Measurements from ENCODE around the gene TMEM229B.

The TMEM229B gene

GRCh38 chr14:67514650-67515385 is 26.3 kb upstream of the TMEM229B start:
- peak; percentile 48 to 49 for DNase-seq

- no peak for DNase-seq
These were observed 25.7 kb upstream of the TMEM229B start for GRCh38 chr14:67514203-67514607.

- DNase-seq, result no peak
These were observed 25.1 kb upstream of the TMEM229B start for GRCh38 chr14:67513631-67514108.

DNA sequence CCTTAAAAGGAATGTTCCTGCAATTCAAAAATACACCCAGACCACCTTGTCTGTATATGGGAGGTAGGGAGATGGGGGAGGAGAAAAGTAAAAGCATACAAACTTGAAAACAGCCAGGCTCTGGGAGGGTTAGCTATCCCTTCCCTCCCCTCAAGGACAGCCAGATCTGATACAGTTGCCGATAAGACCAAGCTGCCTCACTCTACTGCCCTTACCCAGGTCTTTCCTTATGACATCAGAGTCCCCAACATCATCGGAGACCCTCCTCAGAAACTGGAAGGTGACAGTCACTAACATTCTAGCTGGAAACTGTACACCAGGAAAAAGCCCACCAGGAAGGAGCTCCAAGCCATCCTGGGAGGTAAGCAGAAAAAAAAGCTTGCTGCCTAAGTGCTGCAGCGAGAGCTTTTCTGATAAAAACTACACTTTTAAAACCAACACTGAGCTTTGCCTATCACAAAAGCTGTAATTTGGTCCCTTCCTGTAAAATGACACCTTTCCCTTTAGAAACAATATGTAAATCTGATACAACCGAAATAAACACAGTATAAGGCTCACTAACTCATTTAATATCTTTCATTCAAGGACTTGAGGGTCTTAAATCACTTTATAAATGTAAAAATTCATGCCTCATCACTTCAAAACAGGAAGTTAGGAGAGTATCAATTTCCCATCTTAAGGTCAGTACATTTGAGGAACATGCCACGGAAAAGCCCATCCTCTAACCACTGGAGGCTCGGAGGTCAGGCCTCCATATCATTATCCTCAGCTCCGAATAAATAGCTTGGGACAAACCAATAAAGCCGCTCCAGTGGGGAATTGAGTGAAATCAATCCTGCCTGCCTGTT is 24.2 kb upstream of the TMEM229B start:
- DNase-seq, result no peak

DNA sequence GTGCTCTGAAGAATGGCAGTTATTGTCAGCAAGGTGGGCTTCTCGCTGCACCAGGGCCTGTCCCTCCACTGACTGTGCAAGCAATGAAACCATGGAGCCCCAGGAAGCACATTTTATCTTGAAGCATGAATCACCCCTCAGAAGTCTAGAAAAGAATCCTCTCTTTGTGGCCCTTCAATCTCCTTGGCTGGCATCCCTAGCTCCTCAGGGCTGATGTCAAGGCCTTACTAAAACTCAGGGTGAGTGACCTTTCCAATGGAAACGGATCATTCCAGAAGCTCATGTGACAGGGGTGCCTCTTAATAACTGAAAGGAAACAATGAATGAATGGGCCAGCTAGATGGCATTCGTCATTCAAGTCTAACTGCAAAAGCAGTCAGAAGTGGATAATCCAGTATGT is 22.3 kb upstream of the TMEM229B start:
- DNase-seq, result no peak

GRCh38 chr14:67510121-67510520 is 21.6 kb upstream of the TMEM229B start:
- no peak for DNase-seq

DNA sequence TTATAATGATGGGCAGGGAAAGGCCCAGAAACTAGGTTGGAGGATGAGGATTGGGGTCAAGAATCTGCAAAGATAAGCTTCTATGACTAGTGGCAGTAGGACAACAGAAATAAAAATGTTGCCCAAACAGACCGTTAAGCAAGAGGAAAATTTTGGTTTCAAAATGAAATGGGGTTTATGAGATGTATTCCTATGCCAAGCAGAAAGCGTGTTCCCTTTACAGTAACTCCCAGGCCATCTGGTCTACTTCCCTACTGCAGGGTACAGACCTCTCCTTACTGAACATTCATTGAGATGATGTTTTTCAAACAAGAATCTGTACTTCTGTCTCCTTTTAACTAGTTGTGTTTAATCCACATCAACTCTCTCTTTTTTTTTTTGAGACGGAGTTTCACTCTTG is 20.4 kb upstream of the TMEM229B start:
- no peak for DNase-seq

GRCh38 chr14:67505254-67505653 is 16.7 kb upstream of the TMEM229B start:
- no peak for DNase-seq

- no peak for DNase-seq
These were observed 14.8 kb upstream of the TMEM229B start for GRCh38 chr14:67503331-67503730.

- DNase-seq, result no peak
These were observed 14.3 kb upstream of the TMEM229B start for GRCh38 chr14:67502867-67503266.

DNA sequence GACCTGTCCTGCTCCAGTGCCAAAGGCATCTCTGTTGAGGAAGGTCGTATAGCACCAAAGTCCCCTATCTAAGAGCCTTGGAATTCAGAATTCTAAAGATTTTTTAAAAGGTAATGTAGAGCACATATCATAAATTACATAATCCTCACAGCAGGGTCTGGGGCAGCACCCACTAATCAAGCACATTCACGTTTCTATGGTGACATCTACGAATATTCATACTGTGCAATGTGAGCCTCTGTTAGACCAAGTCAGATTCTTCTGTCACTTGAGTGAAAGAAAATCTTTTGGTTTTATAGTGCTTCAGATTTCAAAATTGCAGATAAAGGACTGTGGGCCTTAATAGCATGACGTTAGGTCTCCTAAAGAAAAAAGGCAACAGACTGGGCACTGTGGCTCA is 13.1 kb upstream of the TMEM229B start:
- no peak for DNase-seq

DNA sequence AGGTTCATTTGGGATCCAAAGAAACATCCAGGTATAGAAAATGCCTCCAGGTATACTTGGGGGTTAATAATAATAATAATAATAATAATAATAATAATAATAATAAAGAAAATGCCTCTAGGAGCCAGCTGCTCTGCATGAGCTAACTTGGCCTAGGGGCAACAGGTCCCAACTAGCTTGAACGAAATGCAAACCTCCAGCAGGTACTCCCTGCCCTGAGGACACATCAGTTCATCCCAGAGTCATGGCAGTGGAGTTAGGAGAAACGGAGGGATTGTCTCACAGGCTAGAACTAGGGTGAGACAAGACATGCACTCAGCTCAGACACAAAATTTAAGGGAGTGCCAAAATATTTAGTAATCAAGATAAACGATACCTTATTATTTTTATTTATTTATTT is 12.5 kb upstream of the TMEM229B start:
- DNase-seq, result no peak

GRCh38 chr14:67497716-67498115 is 9.2 kb upstream of the TMEM229B start:
- no peak for DNase-seq

GRCh38 chr14:67497216-67497615 is 8.7 kb upstream of the TMEM229B start:
- DNase-seq, result no peak

DNA sequence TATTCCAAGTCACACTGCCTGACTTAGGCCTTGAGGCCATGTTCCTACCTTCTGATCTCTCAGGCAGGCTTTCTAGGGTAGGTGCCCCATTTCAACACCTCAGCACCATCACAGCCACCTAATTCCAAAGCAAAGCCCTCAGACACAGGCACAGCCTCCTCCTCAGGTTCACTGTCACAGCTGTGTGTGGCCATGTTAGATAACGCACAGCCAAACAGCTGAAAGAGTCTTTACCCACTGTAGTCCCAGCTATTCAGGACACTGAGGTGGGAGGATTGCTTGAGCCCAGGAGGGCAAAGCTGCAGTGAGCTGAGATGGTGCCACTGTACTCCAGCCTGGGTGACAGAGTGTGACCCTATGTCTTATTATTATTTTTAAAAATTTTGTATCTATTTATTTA is 7.3 kb upstream of the TMEM229B start:
- DNase-seq, result no peak

GRCh38 chr14:67493092-67493717 is 4.7 kb upstream of the TMEM229B start:
- DNase-seq, result no peak

- no peak for DNase-seq
These were observed 4.0 kb upstream of the TMEM229B start for GRCh38 chr14:67492538-67492937.

- DNase-seq, result no peak
These were observed 3.4 kb upstream of the TMEM229B start for GRCh38 chr14:67491741-67492507.

DNA sequence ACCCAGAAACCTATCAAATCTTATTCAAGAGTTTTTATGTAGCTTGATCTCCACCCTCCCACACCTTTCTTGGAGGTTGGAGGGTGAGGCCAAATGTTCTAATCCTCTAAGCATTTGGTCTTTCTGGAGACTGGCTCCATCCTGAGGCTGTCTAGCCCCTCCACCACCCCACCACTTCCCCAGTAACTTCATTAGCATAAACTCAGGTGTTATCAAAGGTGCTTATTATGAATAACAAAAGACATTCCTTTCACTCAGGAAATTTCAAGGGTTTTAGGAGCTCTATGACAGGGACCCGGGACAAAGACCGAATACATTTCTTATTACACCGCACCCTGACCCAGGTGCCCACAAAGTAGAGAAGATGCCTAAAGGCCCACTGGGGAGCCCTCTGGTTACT is 2.8 kb upstream of the TMEM229B start:
- DNase-seq, result no peak

DNA sequence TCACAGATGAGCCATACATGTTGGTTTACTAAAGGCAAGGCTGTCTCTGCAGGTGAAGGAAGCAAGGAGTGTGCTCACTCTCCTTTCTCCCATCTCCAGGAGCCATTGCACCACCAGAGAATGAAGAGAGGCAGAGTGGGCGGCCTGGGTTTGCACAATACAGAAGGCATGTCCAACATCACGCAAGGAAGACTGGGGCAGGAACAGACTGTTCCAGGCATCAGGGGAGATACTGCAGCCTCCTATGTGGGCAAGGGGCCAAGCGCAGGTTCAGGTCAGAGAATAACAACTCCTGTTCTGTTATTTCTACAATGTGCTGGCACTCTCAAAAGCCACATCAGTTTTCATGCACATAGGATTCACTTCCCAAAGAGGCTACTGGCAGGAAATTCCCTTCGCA is 1.7 kb upstream of the TMEM229B start:
- DNase-seq, result no peak

- DNase-seq, result no peak
These were observed 1.2 kb downstream of the TMEM229B start for GRCh38 chr14:67487332-67487731.

GRCh38 chr14:67486890-67487289 is 1.6 kb downstream of the TMEM229B start:
- no peak for DNase-seq
